ENCODE results near the gene GAB4. TPM values are rescaled to one million over a fixed set of nuclear protein-coding genes. Genes with fewer than 3 reads are reported as not detected.
"Not testable (repeated sequence)": the region's sequence is repeated elsewhere in the genome, so short reads cannot be mapped to it uniquely, and the experiment has no call there.

The GAB4 gene
- total and polyA plus RNA-seq, 2 of the 4 experiments (the other 2 are of a cell fraction) = not detected

DNA sequence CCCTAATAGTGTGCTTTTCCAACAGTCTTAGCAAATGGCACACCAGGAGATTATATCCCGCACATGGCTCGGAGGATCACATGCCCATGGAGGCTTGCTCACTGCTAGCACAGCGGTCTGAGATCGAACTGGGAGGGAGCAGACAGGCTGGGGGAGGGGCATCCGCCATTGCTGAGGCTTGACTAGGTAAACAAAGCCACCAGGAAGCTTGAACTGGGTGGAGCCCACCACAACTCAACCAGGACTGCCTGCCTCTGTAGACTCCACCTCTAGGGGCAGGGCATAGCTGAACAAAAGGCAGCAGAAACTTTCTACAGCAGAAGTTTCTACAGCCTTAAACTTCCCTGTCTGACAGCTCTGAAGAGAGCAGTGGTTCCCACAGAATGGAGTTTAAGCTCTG is 16.4 kb upstream of the GAB4 start:
- intact Hi-C loops (cut with micrococcal nuclease); H2BK15ac ChIP-seq (ENCODE audit: low read depth, low read length); H3K23ac ChIP-seq (ENCODE audit: low read depth, low read length): not testable (repeated sequence)

DNA sequence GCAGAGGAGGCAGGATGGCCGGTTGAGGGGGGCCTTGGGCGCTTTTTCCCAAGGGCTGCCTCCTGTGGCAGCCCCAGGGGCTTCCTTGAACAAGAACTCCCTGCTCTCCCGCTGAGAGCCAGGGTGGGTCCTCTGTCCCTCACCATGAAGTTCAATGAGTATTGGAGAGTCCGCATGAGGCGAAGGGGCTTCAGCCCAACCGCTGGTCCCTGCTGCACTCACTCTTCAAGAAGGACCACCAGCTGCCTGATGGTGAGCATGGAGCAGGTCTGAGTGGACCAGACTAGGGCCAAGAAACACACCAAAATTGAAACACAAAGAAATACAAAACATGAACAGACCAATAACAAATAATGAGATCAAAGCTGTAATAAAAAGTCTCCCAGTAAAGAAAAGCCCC is 7.5 kb upstream of the GAB4 start:
- ATAC-seq (ENCODE audit: low read depth); H3K27ac ChIP-seq (ENCODE audit: insufficient read depth, low read length); POLR2A ChIA-PET (ENCODE audit: unreplicated experiment); H4K5ac ChIP-seq (ENCODE audit: low read depth, low read length); H3K56ac ChIP-seq (ENCODE audit: extremely low read depth, insufficient read depth, low read length); H3K9me1 ChIP-seq (ENCODE audit: insufficient read depth, low read length); H2AK5ac ChIP-seq (ENCODE audit: low read depth, low read length); H2BK5ac ChIP-seq (ENCODE audit: low read depth, low read length, poor library complexity, severe bottlenecking); H3K18ac ChIP-seq (ENCODE audit: low read depth, low read length); DNase-seq; H2BK20ac ChIP-seq (ENCODE audit: low read depth, low read length); H2AK9ac ChIP-seq (replicated peaks; ENCODE audit: low read depth, low read length, poor library complexity); H4K8ac ChIP-seq (ENCODE audit: low read depth in 2 of 2, low read length in 2 of 2); H3K4ac ChIP-seq (ENCODE audit: low read depth, low read length); BruUV-seq (replicated peaks); H4K91ac ChIP-seq (ENCODE audit: insufficient read depth, low read depth, low read length); H3K4me3 ChIP-seq (ENCODE audit: insufficient read depth, low read depth, low read length); CTCF ChIA-PET; in situ Hi-C loops (cut with MboI; ENCODE audit: low sequenced_read_pairs); H3K9me3 ChIP-seq (ENCODE audit: control insufficient read depth, insufficient read depth, low read length); intact Hi-C loops (cut with micrococcal nuclease); H3K9ac ChIP-seq (ENCODE audit: low read depth, low read length); H2BK120ac ChIP-seq (ENCODE audit: low read depth, low read length); H2BK15ac ChIP-seq (ENCODE audit: low read depth, low read length); dilution Hi-C loops (cut with HindIII; ENCODE audit: low sequenced_read_pairs, unreplicated experiment); H3K23ac ChIP-seq (ENCODE audit: low read depth, low read length); H3K4me1 ChIP-seq (ENCODE audit: control insufficient read depth, insufficient read depth, low read length); H3K36me3 ChIP-seq (ENCODE audit: control insufficient read depth, insufficient read depth, low read length); H4K20me1 ChIP-seq (ENCODE audit: insufficient read depth, low read length); H3K27me3 ChIP-seq (ENCODE audit: control insufficient read depth, insufficient read depth, low read length); H3K79me1 ChIP-seq (ENCODE audit: low read depth in 1 of 2, low read length in 2 of 2); H3K14ac ChIP-seq (replicated peaks; ENCODE audit: low read depth, low read length); H3K4me2 ChIP-seq (ENCODE audit: low read depth, low read length); H2AFZ ChIP-seq (replicated peaks; ENCODE audit: low read length, poor library complexity): not testable (repeated sequence)
- WGBS, 2 experiments (ENCODE audit: extremely low coverage in 2 of 2, insufficient read length in 1 of 2) = no CpG with 5 or more reads among the region's 6 CpGs

More for the DNA sequence above, 16.4 kb upstream of the GAB4 start:
- dilution Hi-C loops (cut with HindIII; ENCODE audit: low sequenced_read_pairs, unreplicated experiment); H3K9ac ChIP-seq (ENCODE audit: low read depth, low read length); H3K4ac ChIP-seq (ENCODE audit: low read depth, low read length); POLR2A ChIA-PET (ENCODE audit: unreplicated experiment); ATAC-seq (ENCODE audit: low read depth); H3K9me3 ChIP-seq (ENCODE audit: control insufficient read depth, insufficient read depth, low read length); BruUV-seq (replicated peaks); H3K27ac ChIP-seq (ENCODE audit: insufficient read depth, low read length); H2BK120ac ChIP-seq (ENCODE audit: low read depth, low read length); H3K36me3 ChIP-seq (ENCODE audit: control insufficient read depth, insufficient read depth, low read length); H2BK5ac ChIP-seq (ENCODE audit: low read depth, low read length, poor library complexity, severe bottlenecking); H3K9me1 ChIP-seq (ENCODE audit: insufficient read depth, low read length); CTCF ChIA-PET; H3K18ac ChIP-seq (ENCODE audit: low read depth, low read length); H3K4me3 ChIP-seq (ENCODE audit: insufficient read depth, low read depth, low read length); H3K4me1 ChIP-seq (ENCODE audit: control insufficient read depth, insufficient read depth, low read length); H2AK9ac ChIP-seq (replicated peaks; ENCODE audit: low read depth, low read length, poor library complexity); H3K4me2 ChIP-seq (ENCODE audit: low read depth, low read length); H2AFZ ChIP-seq (replicated peaks; ENCODE audit: low read length, poor library complexity); in situ Hi-C loops (cut with MboI; ENCODE audit: low sequenced_read_pairs); H4K20me1 ChIP-seq (ENCODE audit: insufficient read depth, low read length); H3K56ac ChIP-seq (ENCODE audit: extremely low read depth, insufficient read depth, low read length); H3K79me1 ChIP-seq (ENCODE audit: low read depth in 1 of 2, low read length in 2 of 2); H3K27me3 ChIP-seq (ENCODE audit: control insufficient read depth, insufficient read depth, low read length); DNase-seq; H4K91ac ChIP-seq (ENCODE audit: insufficient read depth, low read depth, low read length); H2AK5ac ChIP-seq (ENCODE audit: low read depth, low read length); H4K5ac ChIP-seq (ENCODE audit: low read depth, low read length); H2BK20ac ChIP-seq (ENCODE audit: low read depth, low read length); H4K8ac ChIP-seq (ENCODE audit: low read depth in 2 of 2, low read length in 2 of 2); H3K14ac ChIP-seq (replicated peaks; ENCODE audit: low read depth, low read length): not testable (repeated sequence)
- no CpG with 5 or more reads among the region's 5 CpGs for WGBS, 2 experiments (ENCODE audit: extremely low coverage in 2 of 2, insufficient read length in 1 of 2)

All from IMR-90 (cell line).